Measurements from ENCODE around the gene ANAPC16.
A peak's percentile ranks its signal among the peaks of the same experiment; 100 is the strongest.
"Not testable (repeated sequence)": the region's sequence is repeated elsewhere in the genome, so short reads cannot be mapped to it uniquely, and the experiment has no call there.

Gene ANAPC16

GRCh38 chr10:72208526-72208925 is 7.3 kb upstream of the ANAPC16 start:
- peaks cover 6 to 25% of the 10 kb centered on the region in 2 donors for H3K36me3 ChIP-seq (ENCODE audit: control insufficient read depth in 1 of 2, insufficient read depth in 2 of 2, low read length in 2 of 2)
- not testable (repeated sequence) for H3K9me3 ChIP-seq (ENCODE audit: control insufficient read depth in 1 of 2, low read length in 2 of 2); H3K27ac ChIP-seq (ENCODE audit: low read depth, low read length); H3K9ac ChIP-seq (ENCODE audit: low read depth in 1 of 2, low read length in 2 of 2); H3K4me1 ChIP-seq (ENCODE audit: control insufficient read depth in 1 of 2, insufficient read depth in 2 of 2, low read length in 2 of 2); H3K4me3 ChIP-seq (ENCODE audit: low read depth in 1 of 2, low read length in 2 of 2); H3K27me3 ChIP-seq (ENCODE audit: control insufficient read depth in 1 of 2, insufficient read depth in 2 of 2, low read length in 2 of 2)

DNA sequence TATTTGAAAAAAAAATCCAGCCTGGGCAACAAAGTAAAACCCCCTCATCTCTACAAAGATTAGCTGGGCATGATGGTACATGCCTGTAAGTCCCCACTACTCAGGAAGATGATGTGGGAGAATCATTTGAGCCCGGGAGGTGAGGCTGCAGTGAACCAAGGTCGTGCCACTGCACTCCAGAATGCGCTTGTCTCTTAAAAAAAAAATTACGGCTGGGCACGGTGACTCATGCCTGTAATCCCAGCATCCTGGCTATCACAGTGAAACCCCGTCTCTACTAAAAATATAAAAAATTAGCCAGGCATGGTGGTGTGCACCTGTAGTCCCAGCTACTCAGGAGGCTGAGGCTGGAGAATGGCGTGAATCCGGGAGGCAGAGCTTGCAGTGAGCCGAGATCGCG is 4.4 kb upstream of the ANAPC16 start:
- peaks cover 6 to 23% of the 10 kb centered on the region in 2 donors for H3K36me3 ChIP-seq (ENCODE audit: control insufficient read depth in 1 of 2, insufficient read depth in 2 of 2, low read length in 2 of 2)
- not testable (repeated sequence) for H3K9me3 ChIP-seq (ENCODE audit: control insufficient read depth in 1 of 2, low read length in 2 of 2); H3K27me3 ChIP-seq (ENCODE audit: control insufficient read depth in 1 of 2, insufficient read depth in 2 of 2, low read length in 2 of 2); H3K9ac ChIP-seq (ENCODE audit: low read depth in 1 of 2, low read length in 2 of 2); H3K27ac ChIP-seq (ENCODE audit: low read depth, low read length); H3K4me3 ChIP-seq (ENCODE audit: low read depth in 1 of 2, low read length in 2 of 2); H3K4me1 ChIP-seq (ENCODE audit: control insufficient read depth in 1 of 2, insufficient read depth in 2 of 2, low read length in 2 of 2)

DNA sequence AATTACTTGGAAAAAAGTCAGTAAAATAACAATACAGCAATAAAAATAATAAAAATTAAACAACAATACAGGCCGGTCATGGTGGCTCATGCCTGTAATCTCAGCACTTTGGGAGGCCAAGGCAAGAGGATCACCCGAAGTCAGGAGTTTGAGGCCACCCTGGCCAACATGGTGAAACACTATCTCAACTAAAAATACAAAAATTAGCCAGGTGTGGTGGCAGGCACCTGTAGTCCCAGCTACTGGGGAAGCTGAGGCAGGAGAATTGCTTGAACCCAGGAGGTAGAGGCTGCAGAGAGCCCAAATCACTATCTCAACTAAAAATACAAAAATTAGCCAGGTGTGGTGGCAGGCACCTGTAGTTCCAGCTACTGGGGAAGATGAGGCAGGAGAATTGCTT is 4.0 kb upstream of the ANAPC16 start:
- not testable (repeated sequence) for H3K4me1 ChIP-seq (ENCODE audit: control insufficient read depth in 1 of 2, insufficient read depth in 2 of 2, low read length in 2 of 2); H3K9ac ChIP-seq (ENCODE audit: low read depth in 1 of 2, low read length in 2 of 2); H3K27me3 ChIP-seq (ENCODE audit: control insufficient read depth in 1 of 2, insufficient read depth in 2 of 2, low read length in 2 of 2); H3K9me3 ChIP-seq (ENCODE audit: control insufficient read depth in 1 of 2, low read length in 2 of 2); H3K27ac ChIP-seq (ENCODE audit: low read depth, low read length); H3K4me3 ChIP-seq (ENCODE audit: low read depth in 1 of 2, low read length in 2 of 2)
- peaks cover 6 to 20% of the 10 kb centered on the region in 2 donors for H3K36me3 ChIP-seq (ENCODE audit: control insufficient read depth in 1 of 2, insufficient read depth in 2 of 2, low read length in 2 of 2)

DNA sequence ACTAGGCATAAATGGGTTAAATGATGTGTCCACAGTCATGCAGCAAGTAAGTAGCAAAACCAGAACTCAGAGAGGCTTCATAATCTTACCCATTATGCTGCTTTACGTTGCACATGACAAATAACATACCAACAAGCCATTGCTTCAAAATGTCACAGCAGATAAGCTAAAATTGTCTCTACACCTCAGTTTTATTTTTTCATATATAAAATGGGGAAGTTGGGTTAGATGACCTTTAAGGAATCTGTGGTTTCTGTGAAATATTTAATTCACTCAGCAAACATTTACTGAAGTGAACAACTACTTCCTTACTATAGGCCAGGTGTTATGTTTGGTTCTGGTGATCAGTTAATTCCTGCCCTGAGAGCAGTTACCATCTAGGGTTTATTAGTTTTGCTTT is 2.5 kb downstream of the ANAPC16 start:
- Histone ChIP-seq H3K9ac (ENCODE audit: low read depth in 1 of 2, low read length in 2 of 2) (peak overlapping the region in 1 of 2 donors; percentile 4), H3K36me3 (ENCODE audit: control insufficient read depth in 1 of 2, insufficient read depth in 2 of 2, low read length in 2 of 2) (peaks cover 0 to 7% of the 10 kb centered on the region in 2 donors), H3K4me3 (ENCODE audit: low read depth in 1 of 2, low read length in 2 of 2) (no peak overlapping the region), H3K4me1 (ENCODE audit: control insufficient read depth in 1 of 2, insufficient read depth in 2 of 2, low read length in 2 of 2) (peaks cover 28 to 31% of the 10 kb centered on the region in 2 donors), H3K27me3 (ENCODE audit: control insufficient read depth in 1 of 2, insufficient read depth in 2 of 2, low read length in 2 of 2) (no peaks in the 10 kb centered on the region), H3K9me3 (ENCODE audit: control insufficient read depth in 1 of 2, low read length in 2 of 2) (no peaks in the 10 kb centered on the region), H3K27ac (ENCODE audit: low read depth, low read length) (peak overlapping the region; percentile 8)

DNA sequence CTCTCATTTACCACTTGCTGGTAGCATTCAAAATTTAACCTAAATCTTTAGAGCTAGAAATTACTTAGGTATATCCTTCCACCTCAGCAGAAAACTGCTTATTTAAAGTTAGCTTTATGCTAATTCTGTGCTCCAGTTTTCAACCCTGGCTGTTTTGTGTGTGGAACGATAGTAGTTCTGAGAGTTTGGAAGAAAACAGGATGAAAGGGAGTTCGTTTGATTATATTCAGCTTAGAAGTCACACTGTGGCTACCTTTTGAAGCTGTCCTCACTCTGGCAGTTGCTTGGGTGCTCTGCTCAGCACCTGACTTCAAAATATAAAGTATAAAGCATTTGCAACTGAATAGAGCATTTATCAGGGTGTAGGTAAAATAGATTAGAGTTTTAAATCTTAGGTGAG is 2.9 kb downstream of the ANAPC16 start:
- Histone ChIP-seq H3K36me3 (ENCODE audit: control insufficient read depth in 1 of 2, insufficient read depth in 2 of 2, low read length in 2 of 2) (peaks cover under 1 to 7% of the 10 kb centered on the region in 2 donors), H3K4me3 (ENCODE audit: low read depth in 1 of 2, low read length in 2 of 2) (no peak overlapping the region), H3K27me3 (ENCODE audit: control insufficient read depth in 1 of 2, insufficient read depth in 2 of 2, low read length in 2 of 2) (no peaks in the 10 kb centered on the region), H3K27ac (ENCODE audit: low read depth, low read length) (no peak overlapping the region), H3K9ac (ENCODE audit: low read depth in 1 of 2, low read length in 2 of 2) (peak overlapping the region in 1 of 2 donors; percentile 4), H3K4me1 (ENCODE audit: control insufficient read depth in 1 of 2, insufficient read depth in 2 of 2, low read length in 2 of 2) (peaks cover 28 to 31% of the 10 kb centered on the region in 2 donors), H3K9me3 (ENCODE audit: control insufficient read depth in 1 of 2, low read length in 2 of 2) (no peaks in the 10 kb centered on the region)

DNA sequence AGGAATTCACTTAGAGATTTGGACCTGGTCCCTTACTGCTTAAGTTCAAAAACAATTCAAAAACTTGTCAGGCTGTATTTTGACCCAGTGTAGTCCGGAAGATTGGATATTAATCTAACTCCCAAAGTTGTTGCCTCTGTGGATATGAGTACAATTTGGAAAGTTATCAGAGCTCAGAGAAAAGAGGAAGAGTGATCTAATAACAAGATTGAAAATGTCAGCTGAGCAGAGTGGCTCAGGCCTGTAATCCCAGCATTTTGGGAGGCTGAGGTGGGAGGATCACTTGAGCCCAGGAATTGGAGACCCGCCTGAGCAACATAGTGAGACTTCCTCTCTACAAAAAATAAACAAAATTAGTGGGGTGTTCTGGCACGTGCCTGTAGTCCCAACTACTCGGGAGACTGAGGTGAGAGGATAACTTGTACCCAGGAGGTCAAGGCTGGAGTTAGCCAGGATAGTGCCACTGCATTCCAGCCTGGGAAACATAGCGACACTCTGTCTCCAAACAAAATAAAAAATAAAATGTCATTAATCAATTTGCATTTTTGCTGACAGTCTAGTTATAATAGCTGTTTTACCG is 3.5 kb downstream of the ANAPC16 start:
- H3K36me3 ChIP-seq (ENCODE audit: control insufficient read depth in 1 of 2, insufficient read depth in 2 of 2, low read length in 2 of 2) = peaks cover 3 to 11% of the 10 kb centered on the region in 2 donors
- H3K4me1 ChIP-seq (ENCODE audit: control insufficient read depth in 1 of 2, insufficient read depth in 2 of 2, low read length in 2 of 2) = peaks cover 28 to 31% of the 10 kb centered on the region in 2 donors
- H3K4me3 ChIP-seq (ENCODE audit: low read depth in 1 of 2, low read length in 2 of 2) = no peak overlapping the region
- no peak overlapping the region for H3K27ac ChIP-seq (ENCODE audit: low read depth, low read length)
- H3K9ac ChIP-seq (ENCODE audit: low read depth in 1 of 2, low read length in 2 of 2) = no peak overlapping the region
- no peaks in the 10 kb centered on the region for H3K9me3 ChIP-seq (ENCODE audit: control insufficient read depth in 1 of 2, low read length in 2 of 2)
- H3K27me3 ChIP-seq (ENCODE audit: control insufficient read depth in 1 of 2, insufficient read depth in 2 of 2, low read length in 2 of 2) = no peaks in the 10 kb centered on the region

- no peaks in the 10 kb centered on the region for H3K27me3 ChIP-seq (ENCODE audit: control insufficient read depth in 1 of 2, insufficient read depth in 2 of 2, low read length in 2 of 2)
- H3K4me3 ChIP-seq (ENCODE audit: low read depth in 1 of 2, low read length in 2 of 2) = no peak overlapping the region
- H3K4me1 ChIP-seq (ENCODE audit: control insufficient read depth in 1 of 2, insufficient read depth in 2 of 2, low read length in 2 of 2) = peaks cover 22 to 26% of the 10 kb centered on the region in 2 donors
- no peak overlapping the region for H3K9ac ChIP-seq (ENCODE audit: low read depth in 1 of 2, low read length in 2 of 2)
- H3K27ac ChIP-seq (ENCODE audit: low read depth, low read length) = no peak overlapping the region
- no peaks in the 10 kb centered on the region for H3K9me3 ChIP-seq (ENCODE audit: control insufficient read depth in 1 of 2, low read length in 2 of 2)
- peaks cover 8 to 18% of the 10 kb centered on the region in 2 donors for H3K36me3 ChIP-seq (ENCODE audit: control insufficient read depth in 1 of 2, insufficient read depth in 2 of 2, low read length in 2 of 2)
Measured at GRCh38 chr10:72220637-72221036, 4.8 kb downstream of the ANAPC16 start.

GRCh38 chr10:72221278-72221677 is 5.5 kb downstream of the ANAPC16 start:
- Histone ChIP-seq H3K27ac (ENCODE audit: low read depth, low read length) (no peak overlapping the region), H3K36me3 (ENCODE audit: control insufficient read depth in 1 of 2, insufficient read depth in 2 of 2, low read length in 2 of 2) (peaks cover 8 to 18% of the 10 kb centered on the region in 2 donors), H3K9me3 (ENCODE audit: control insufficient read depth in 1 of 2, low read length in 2 of 2) (no peaks in the 10 kb centered on the region), H3K9ac (ENCODE audit: low read depth in 1 of 2, low read length in 2 of 2) (no peak overlapping the region), H3K27me3 (ENCODE audit: control insufficient read depth in 1 of 2, insufficient read depth in 2 of 2, low read length in 2 of 2) (no peaks in the 10 kb centered on the region), H3K4me1 (ENCODE audit: control insufficient read depth in 1 of 2, insufficient read depth in 2 of 2, low read length in 2 of 2) (peaks cover 22 to 26% of the 10 kb centered on the region in 2 donors), H3K4me3 (ENCODE audit: low read depth in 1 of 2, low read length in 2 of 2) (no peak overlapping the region)

GRCh38 chr10:72223743-72224101 is 7.9 kb downstream of the ANAPC16 start:
- Histone ChIP-seq H3K27ac (ENCODE audit: low read depth, low read length) (no peak overlapping the region), H3K4me1 (ENCODE audit: control insufficient read depth in 1 of 2, insufficient read depth in 2 of 2, low read length in 2 of 2) (peaks cover 9 to 12% of the 10 kb centered on the region in 2 donors), H3K9ac (ENCODE audit: low read depth in 1 of 2, low read length in 2 of 2) (no peak overlapping the region), H3K9me3 (ENCODE audit: control insufficient read depth in 1 of 2, low read length in 2 of 2) (no peaks in the 10 kb centered on the region), H3K36me3 (ENCODE audit: control insufficient read depth in 1 of 2, insufficient read depth in 2 of 2, low read length in 2 of 2) (peaks cover 8 to 25% of the 10 kb centered on the region in 2 donors), H3K27me3 (ENCODE audit: control insufficient read depth in 1 of 2, insufficient read depth in 2 of 2, low read length in 2 of 2) (no peaks in the 10 kb centered on the region), H3K4me3 (ENCODE audit: low read depth in 1 of 2, low read length in 2 of 2) (no peak overlapping the region)

DNA sequence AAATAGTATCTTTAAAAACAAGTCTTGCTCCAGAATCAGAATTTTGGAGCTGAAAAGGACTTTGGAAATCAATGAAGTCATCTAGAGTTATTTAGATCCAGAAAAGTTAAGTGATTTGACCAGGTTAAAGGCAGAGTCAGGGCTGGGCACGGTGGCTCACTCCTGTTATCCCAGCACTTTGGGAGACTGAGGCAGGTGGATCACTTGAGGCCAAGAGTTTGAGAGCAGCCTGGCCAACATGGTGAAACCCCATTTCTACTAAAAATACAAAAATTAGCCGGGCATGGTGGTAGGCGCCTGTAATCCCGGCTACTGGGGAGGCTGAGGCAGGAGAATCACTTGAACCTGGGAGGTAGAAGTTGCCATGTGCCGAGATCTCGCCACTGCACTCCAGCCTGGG is 8.4 kb downstream of the ANAPC16 start:
- H3K9me3 ChIP-seq (ENCODE audit: control insufficient read depth in 1 of 2, low read length in 2 of 2); H3K27me3 ChIP-seq (ENCODE audit: control insufficient read depth in 1 of 2, insufficient read depth in 2 of 2, low read length in 2 of 2); H3K9ac ChIP-seq (ENCODE audit: low read depth in 1 of 2, low read length in 2 of 2); H3K4me3 ChIP-seq (ENCODE audit: low read depth in 1 of 2, low read length in 2 of 2); H3K27ac ChIP-seq (ENCODE audit: low read depth, low read length); H3K4me1 ChIP-seq (ENCODE audit: control insufficient read depth in 1 of 2, insufficient read depth in 2 of 2, low read length in 2 of 2): not testable (repeated sequence)
- H3K36me3 ChIP-seq (ENCODE audit: control insufficient read depth in 1 of 2, insufficient read depth in 2 of 2, low read length in 2 of 2) = peaks cover 8 to 25% of the 10 kb centered on the region in 2 donors

Measured in duodenal mucosa (tissue), 2 donors.